Effector memory CD4-positive, alpha-beta T cell (primary cell): Measurements from ENCODE around the gene SLC4A1AP.

Experiments
- DNase-seq, 3 donors: peaks; one replicate each; pipeline ENCODE4 v3.0.0-alpha.2; 2020
- H3K27ac ChIP-seq: 2 replicates; pipeline ENCODE4 v1.7.0; 2013; ENCODE audit warnings: mild to moderate bottlenecking, low read length, moderate library complexity; ENCODE audit not compliant: insufficient read depth, poor library complexity, severe bottlenecking
- H3K27me3 ChIP-seq: replicated peaks from 2 replicates; pipeline ENCODE4 v1.7.0; 2013; ENCODE audit warnings: mild to moderate bottlenecking, low read length; ENCODE audit not compliant: insufficient read depth, control insufficient read depth, poor library complexity, severe bottlenecking
- H3K36me3 ChIP-seq: 2 replicates; pipeline ENCODE4 v1.7.0; 2013; ENCODE audit warnings: mild to moderate bottlenecking, low read length, moderate library complexity; ENCODE audit not compliant: control insufficient read depth, insufficient read depth
- H3K4me1 ChIP-seq: 2 replicates; pipeline ENCODE4 v1.7.0; 2013; ENCODE audit warnings: low read length, mild to moderate bottlenecking; ENCODE audit not compliant: control insufficient read depth, insufficient read depth, poor library complexity, severe bottlenecking
- H3K4me3 ChIP-seq: 2 replicates; pipeline ENCODE4 v1.7.0; 2013; ENCODE audit warnings: low read length, low read depth, mild to moderate bottlenecking; ENCODE audit not compliant: insufficient read depth, poor library complexity, severe bottlenecking
- H3K9me3 ChIP-seq: 2 replicates; pipeline ENCODE4 v1.7.0; 2013; ENCODE audit warnings: mild to moderate bottlenecking, low read length, moderate library complexity; ENCODE audit not compliant: control insufficient read depth

Gene SLC4A1AP

GRCh38 chr2:27716301-27717069 is 52.8 kb downstream of the SLC4A1AP start:
- Histone ChIP-seq H3K9me3 (no peaks in the 10 kb centered on the region), H3K4me1 (peaks cover 12% of the 10 kb centered on the region), H3K27ac (no peak overlapping the region), H3K27me3 (peaks cover 4% of the 10 kb centered on the region), H3K36me3 (no peaks in the 10 kb centered on the region), H3K4me3 (no peak overlapping the region)
- no peak for DNase-seq

GRCh38 chr2:27717070-27717795 is 53.5 kb downstream of the SLC4A1AP start:
- H3K36me3 ChIP-seq, result no peaks in the 10 kb centered on the region
- no peak for DNase-seq
- H3K4me3 ChIP-seq, result no peak overlapping the region
- peaks cover 4% of the 10 kb centered on the region for H3K27me3 ChIP-seq
- H3K4me1 ChIP-seq, result peaks cover 12% of the 10 kb centered on the region
- H3K9me3 ChIP-seq, result no peaks in the 10 kb centered on the region
- H3K27ac ChIP-seq, result no peak overlapping the region

GRCh38 chr2:27720004-27720551 is 56.4 kb downstream of the SLC4A1AP start:
- H3K36me3 ChIP-seq, result no peaks in the 10 kb centered on the region
- no peak overlapping the region for H3K4me3 ChIP-seq
- peaks cover 4% of the 10 kb centered on the region for H3K27me3 ChIP-seq
- DNase-seq, result no peak
- H3K27ac ChIP-seq, result no peak overlapping the region
- H3K9me3 ChIP-seq, result no peaks in the 10 kb centered on the region
- H3K4me1 ChIP-seq, result peaks cover 12% of the 10 kb centered on the region

- Histone ChIP-seq H3K4me1 (peaks cover 3% of the 10 kb centered on the region), H3K9me3 (no peaks in the 10 kb centered on the region), H3K27me3 (peaks cover 2% of the 10 kb centered on the region), H3K36me3 (no peaks in the 10 kb centered on the region), H3K4me3 (no peak overlapping the region), H3K27ac (no peak overlapping the region)
- no peak for DNase-seq
These were observed 57.6 kb downstream of the SLC4A1AP start for GRCh38 chr2:27721335-27721734.

- H3K4me3 ChIP-seq, result no peak overlapping the region
- H3K4me1 ChIP-seq, result no peaks in the 10 kb centered on the region
- no peaks in the 10 kb centered on the region for H3K9me3 ChIP-seq
- no peaks in the 10 kb centered on the region for H3K36me3 ChIP-seq
- H3K27me3 ChIP-seq, result no peaks in the 10 kb centered on the region
- H3K27ac ChIP-seq, result no peak overlapping the region
- DNase-seq, result no peak
These were observed 58.3 kb downstream of the SLC4A1AP start for GRCh38 chr2:27721884-27722485.

GRCh38 chr2:27723372-27724144 is 59.9 kb downstream of the SLC4A1AP start:
- H3K27me3 ChIP-seq, result no peaks in the 10 kb centered on the region
- H3K4me3 ChIP-seq, result no peak overlapping the region
- H3K27ac ChIP-seq, result no peak overlapping the region
- no peaks in the 10 kb centered on the region for H3K9me3 ChIP-seq
- no peaks in the 10 kb centered on the region for H3K4me1 ChIP-seq
- H3K36me3 ChIP-seq, result no peaks in the 10 kb centered on the region
- no peak for DNase-seq

GRCh38 chr2:27724191-27724590 is 60.5 kb downstream of the SLC4A1AP start:
- no peak overlapping the region for H3K27ac ChIP-seq
- H3K36me3 ChIP-seq, result no peaks in the 10 kb centered on the region
- H3K4me3 ChIP-seq, result no peak overlapping the region
- no peak for DNase-seq
- no peaks in the 10 kb centered on the region for H3K27me3 ChIP-seq
- H3K4me1 ChIP-seq, result no peaks in the 10 kb centered on the region
- no peaks in the 10 kb centered on the region for H3K9me3 ChIP-seq

- no peaks in the 10 kb centered on the region for H3K9me3 ChIP-seq
- H3K27me3 ChIP-seq, result no peaks in the 10 kb centered on the region
- no peak for DNase-seq
- H3K27ac ChIP-seq, result no peak overlapping the region
- no peaks in the 10 kb centered on the region for H3K4me1 ChIP-seq
- H3K4me3 ChIP-seq, result no peak overlapping the region
- H3K36me3 ChIP-seq, result no peaks in the 10 kb centered on the region
These were observed 61.4 kb downstream of the SLC4A1AP start for GRCh38 chr2:27724905-27725701.

GRCh38 chr2:27727257-27727656 is 63.6 kb downstream of the SLC4A1AP start:
- DNase-seq, result no peak
- Histone ChIP-seq H3K9me3 (no peaks in the 10 kb centered on the region), H3K4me3 (no peak overlapping the region), H3K27ac (no peak overlapping the region), H3K27me3 (no peaks in the 10 kb centered on the region), H3K4me1 (no peaks in the 10 kb centered on the region), H3K36me3 (no peaks in the 10 kb centered on the region)
